Measurements from ENCODE around the gene ARHGEF12. TPM values are rescaled to one million over a fixed set of nuclear protein-coding genes. Genes with fewer than 3 reads are reported as not detected.
A peak's percentile ranks its signal among the peaks of the same experiment; 100 is the strongest.

Gene ARHGEF12
- total RNA-seq, 2 donors from 2014 or later, result 12.9 to 21.5 TPM

GRCh38 chr11:120511116-120511819, 175.1 kb downstream of the ARHGEF12 start, which contains the start of gene GRIK4:
GRIK4 (plus strand) TSS chr11:120511748; CDS start chr11:120660319, 148,571 bp downstream.
- Mint-ChIP-seq H3K9me3 (no peaks in the 10 kb centered on the region), H3K4me1 (peaks cover 5% of the 10 kb centered on the region), H3K27ac (no peak within 1 kb of the TSS), H3K4me3 (no peak within 1 kb of the TSS), H3K36me3 (ENCODE audit: low read depth) (no peaks in the 10 kb centered on the region), H3K27me3 (peaks cover 69% of the 10 kb centered on the region)
- peak; percentile 88 for ATAC-seq (replicated peaks)

DNA sequence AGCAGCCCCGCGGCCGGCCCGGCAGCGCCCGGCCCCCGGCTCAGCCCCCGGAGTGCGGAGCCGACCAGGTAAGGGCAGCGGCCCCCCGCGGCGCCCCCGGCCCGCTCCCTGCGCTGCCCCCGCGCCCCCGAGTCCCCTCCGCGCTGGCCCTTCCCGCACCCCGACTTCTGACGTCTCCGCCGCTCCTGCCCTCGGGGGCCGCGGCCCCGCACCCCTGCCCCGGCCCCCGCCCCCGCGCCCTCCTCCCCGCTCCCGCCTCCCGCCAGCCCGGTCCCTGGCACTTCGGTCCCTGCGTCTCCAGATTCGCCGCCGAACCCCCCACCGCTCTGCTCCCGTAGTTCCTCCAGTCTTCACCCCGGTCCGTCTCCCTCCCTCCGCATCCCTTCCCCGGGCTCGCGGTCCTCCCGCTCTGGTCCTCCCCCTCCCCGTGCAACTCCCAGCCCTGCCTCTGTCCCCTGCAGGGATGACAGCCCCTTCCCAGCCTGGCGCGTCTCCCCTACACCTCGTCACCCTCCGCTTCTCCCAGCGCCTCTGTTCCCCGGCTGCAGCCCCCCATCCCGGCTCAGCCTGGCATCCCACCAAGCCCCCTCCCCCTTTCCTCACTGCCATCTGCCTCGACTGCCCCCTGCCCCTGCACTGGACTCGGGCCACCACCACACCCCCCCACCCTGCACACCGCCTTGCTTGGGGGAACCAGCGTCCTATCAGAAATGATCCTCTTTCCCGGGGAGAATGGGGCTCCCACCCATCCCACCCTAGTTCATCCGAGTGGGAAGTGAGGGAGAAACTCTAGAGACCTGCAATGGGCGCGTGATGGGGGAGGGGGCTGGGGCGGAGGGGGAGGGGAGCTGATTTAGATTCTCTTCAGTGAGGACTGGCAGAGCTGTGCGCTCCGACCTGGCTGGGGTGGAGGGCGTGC, 175.9 kb downstream of the ARHGEF12 start:
- Mint-ChIP-seq H3K27ac (no peak overlapping the region), H3K36me3 (ENCODE audit: low read depth) (no peaks in the 10 kb centered on the region), H3K9me3 (no peaks in the 10 kb centered on the region), H3K4me3 (no peak overlapping the region), H3K27me3 (peaks cover 65% of the 10 kb centered on the region), H3K4me1 (peaks cover 5% of the 10 kb centered on the region)
- ATAC-seq (replicated peaks), result no peak

GRCh38 chr11:120512739-120513435, 176.7 kb downstream of the ARHGEF12 start:
- no peak overlapping the region for H3K27ac Mint-ChIP-seq
- H3K27me3 Mint-ChIP-seq, result peaks cover 68% of the 10 kb centered on the region
- no peak for ATAC-seq (replicated peaks)
- no peaks in the 10 kb centered on the region for H3K9me3 Mint-ChIP-seq
- H3K4me1 Mint-ChIP-seq, result peaks cover 5% of the 10 kb centered on the region
- no peaks in the 10 kb centered on the region for H3K36me3 Mint-ChIP-seq (ENCODE audit: low read depth)
- no peak overlapping the region for H3K4me3 Mint-ChIP-seq

- H3K4me1 Mint-ChIP-seq, result peaks cover 5% of the 10 kb centered on the region
- H3K27ac Mint-ChIP-seq, result no peak overlapping the region
- no peak overlapping the region for H3K4me3 Mint-ChIP-seq
- H3K27me3 Mint-ChIP-seq, result peaks cover 62% of the 10 kb centered on the region
- ATAC-seq (replicated peaks), result no peak
- H3K36me3 Mint-ChIP-seq (ENCODE audit: low read depth), result no peaks in the 10 kb centered on the region
- no peaks in the 10 kb centered on the region for H3K9me3 Mint-ChIP-seq
Observed at GRCh38 chr11:120513436-120514315, 177.5 kb downstream of the ARHGEF12 start.

DNA sequence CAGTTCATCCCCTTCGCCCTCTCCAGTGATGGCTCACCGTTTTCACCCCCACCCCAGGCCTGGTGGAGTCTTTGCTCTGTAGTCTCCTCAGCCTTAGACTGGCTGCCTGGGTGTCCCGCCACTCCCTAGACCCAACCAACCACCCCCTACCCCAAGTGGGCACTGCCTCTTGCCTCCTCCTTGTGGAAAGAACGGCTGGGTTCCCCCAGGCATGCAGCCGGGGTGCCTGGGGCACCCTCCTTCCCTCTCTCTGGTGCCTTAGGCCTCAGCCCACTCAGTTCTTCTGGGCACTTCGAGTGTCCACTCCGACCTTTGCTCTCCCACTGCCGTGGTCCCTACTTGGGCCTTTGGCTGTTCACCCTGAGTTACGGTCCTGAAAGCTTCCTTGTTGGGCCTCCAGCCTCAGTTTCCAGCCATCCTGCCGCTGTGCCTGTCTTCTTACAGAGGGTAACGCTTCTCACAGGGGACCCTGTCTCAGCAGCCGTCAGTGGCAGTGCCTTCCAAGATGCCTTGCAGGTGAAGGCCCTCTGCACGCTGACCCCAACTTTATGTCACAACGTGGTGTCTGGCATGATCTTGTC, 178.4 kb downstream of the ARHGEF12 start:
- no peak for ATAC-seq (replicated peaks)
- H3K36me3 Mint-ChIP-seq (ENCODE audit: low read depth), result no peaks in the 10 kb centered on the region
- H3K27ac Mint-ChIP-seq, result no peak overlapping the region
- peaks cover 5% of the 10 kb centered on the region for H3K4me1 Mint-ChIP-seq
- H3K9me3 Mint-ChIP-seq, result no peaks in the 10 kb centered on the region
- peaks cover 54% of the 10 kb centered on the region for H3K27me3 Mint-ChIP-seq
- H3K4me3 Mint-ChIP-seq, result no peak overlapping the region

DNA sequence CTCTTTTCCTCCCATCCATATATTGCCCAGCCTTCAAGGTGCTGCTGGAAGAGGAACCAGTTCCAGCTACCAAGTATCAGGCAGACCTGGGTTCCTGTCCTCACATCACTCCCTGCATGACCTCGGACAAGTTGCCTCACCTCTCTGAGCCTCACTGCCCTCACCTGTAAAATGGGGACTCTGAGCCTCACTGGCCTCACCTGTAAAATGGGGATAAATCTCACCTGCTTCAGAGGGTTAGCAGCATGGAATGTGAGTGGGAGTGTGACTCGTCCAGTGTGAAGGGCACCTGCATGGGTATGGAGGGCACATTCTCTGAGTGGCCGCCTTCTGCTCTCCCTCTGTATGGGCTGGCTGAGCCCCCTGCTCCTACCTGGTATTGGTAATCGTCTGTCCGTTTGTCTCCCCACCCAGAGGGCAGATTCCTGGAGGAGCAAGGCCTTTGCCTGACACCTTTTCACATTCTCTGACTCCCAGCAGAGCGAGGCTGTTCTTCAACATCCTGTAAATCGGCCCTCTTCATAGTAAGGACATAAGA, 179.0 kb downstream of the ARHGEF12 start:
- H3K4me3 Mint-ChIP-seq, result no peak overlapping the region
- no peaks in the 10 kb centered on the region for H3K36me3 Mint-ChIP-seq (ENCODE audit: low read depth)
- no peak overlapping the region for H3K27ac Mint-ChIP-seq
- ATAC-seq (replicated peaks), result no peak
- H3K27me3 Mint-ChIP-seq, result peaks cover 48% of the 10 kb centered on the region
- H3K9me3 Mint-ChIP-seq, result no peaks in the 10 kb centered on the region
- H3K4me1 Mint-ChIP-seq, result peaks cover 5% of the 10 kb centered on the region

DNA sequence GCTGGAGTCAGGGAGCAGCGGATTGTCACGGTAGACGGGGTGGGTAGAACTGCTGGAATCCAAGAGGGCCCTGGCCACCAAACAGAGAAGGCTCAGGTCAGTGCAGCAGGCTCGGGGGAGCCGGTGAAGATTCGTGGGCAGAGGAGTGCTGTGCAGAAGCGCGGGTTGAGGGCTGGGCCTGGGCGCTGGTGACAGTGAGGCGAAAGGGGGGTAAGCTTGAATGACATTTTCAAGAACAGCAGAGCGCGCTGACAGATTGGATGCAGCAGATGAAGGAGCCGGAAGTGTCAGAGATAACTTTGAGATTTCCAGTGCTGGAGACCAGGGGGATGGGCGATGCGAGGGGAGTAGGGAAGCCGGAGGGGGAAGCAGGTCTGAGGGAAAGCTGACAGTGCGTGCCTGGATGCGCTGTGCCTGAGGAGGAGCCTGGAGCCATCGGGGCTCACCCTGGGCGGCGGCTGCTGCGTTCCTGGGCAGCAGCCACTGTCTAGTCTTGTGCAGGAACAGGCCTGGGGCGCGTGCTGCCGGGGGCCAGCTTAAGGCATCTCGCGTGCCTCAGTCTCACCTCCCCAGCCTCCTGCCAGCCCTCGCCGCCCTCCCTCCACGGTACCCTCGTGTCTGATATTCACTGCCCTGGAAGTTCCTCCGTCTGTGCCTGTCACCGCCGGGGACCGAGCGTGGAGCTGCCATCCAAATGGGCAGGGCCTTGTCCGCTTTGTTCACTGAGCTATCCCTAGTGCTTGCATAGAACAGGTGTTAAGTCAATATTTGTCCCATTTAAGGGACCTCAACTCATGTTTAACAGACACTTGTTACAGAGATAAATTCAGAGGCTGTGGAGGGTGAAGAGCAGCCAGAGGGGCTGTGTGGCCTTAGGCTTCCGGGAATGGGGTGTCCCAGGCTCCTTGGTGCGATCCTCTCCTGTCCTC, 180.5 kb downstream of the ARHGEF12 start:
- H3K9me3 Mint-ChIP-seq, result no peaks in the 10 kb centered on the region
- no peak overlapping the region for H3K27ac Mint-ChIP-seq
- H3K4me1 Mint-ChIP-seq, result no peaks in the 10 kb centered on the region
- no peaks in the 10 kb centered on the region for H3K36me3 Mint-ChIP-seq (ENCODE audit: low read depth)
- no peak overlapping the region for H3K4me3 Mint-ChIP-seq
- peaks cover 41% of the 10 kb centered on the region for H3K27me3 Mint-ChIP-seq
- ATAC-seq (replicated peaks), result no peak

DNA sequence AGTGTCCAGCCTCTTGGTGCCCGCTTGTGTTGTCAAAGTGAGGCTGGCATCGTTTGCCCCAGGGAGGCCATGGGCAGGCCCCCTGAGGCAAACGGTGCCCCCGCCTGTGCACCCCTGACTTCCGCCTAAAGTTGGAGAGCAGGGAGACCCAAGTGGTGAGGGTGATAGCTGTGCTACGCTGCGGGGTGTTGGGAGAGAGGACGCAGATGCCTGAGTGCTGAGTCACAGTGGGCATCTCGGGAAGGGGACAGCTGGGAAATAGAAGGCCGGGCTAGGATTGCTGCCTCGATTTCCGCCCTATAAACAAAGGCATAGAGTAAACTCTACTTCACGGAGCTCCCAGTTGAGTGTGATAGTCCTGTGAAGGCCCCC, 181.2 kb downstream of the ARHGEF12 start:
- H3K9me3 Mint-ChIP-seq, result no peaks in the 10 kb centered on the region
- H3K4me3 Mint-ChIP-seq, result no peak overlapping the region
- H3K36me3 Mint-ChIP-seq (ENCODE audit: low read depth), result no peaks in the 10 kb centered on the region
- ATAC-seq (replicated peaks), result no peak
- no peaks in the 10 kb centered on the region for H3K4me1 Mint-ChIP-seq
- no peak overlapping the region for H3K27ac Mint-ChIP-seq
- peaks cover 44% of the 10 kb centered on the region for H3K27me3 Mint-ChIP-seq

DNA sequence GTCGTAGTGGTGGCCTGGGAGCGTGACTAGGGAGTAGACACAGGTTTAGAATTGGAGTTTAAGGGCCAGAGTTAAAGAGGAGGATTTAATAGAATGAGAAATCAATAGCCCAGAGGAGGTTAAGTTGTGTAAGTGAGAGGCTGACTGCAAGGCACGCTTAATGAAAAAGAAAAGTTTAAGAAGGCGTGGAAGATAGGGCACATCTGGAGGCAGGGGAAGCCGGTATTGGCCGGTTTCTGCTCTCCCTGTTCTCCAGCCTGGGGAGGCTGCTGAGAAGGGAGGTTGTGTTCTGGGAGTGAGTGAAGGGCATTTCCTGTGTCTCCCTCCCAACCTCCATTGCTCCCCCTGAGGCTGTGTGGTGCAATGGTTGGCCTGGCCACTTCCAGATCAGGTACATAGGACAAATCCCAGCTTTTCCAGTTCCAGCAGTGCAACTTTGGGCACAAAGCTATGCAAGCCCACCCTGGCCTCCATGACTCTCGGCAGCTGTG, 181.6 kb downstream of the ARHGEF12 start:
- ATAC-seq (replicated peaks), result no peak
- H3K27me3 Mint-ChIP-seq, result peaks cover 44% of the 10 kb centered on the region
- H3K4me1 Mint-ChIP-seq, result no peaks in the 10 kb centered on the region
- H3K4me3 Mint-ChIP-seq, result no peak overlapping the region
- H3K9me3 Mint-ChIP-seq, result no peaks in the 10 kb centered on the region
- H3K36me3 Mint-ChIP-seq (ENCODE audit: low read depth), result no peaks in the 10 kb centered on the region
- no peak overlapping the region for H3K27ac Mint-ChIP-seq

GRCh38 chr11:120518356-120518755, 182.1 kb downstream of the ARHGEF12 start:
- Mint-ChIP-seq H3K9me3 (no peaks in the 10 kb centered on the region), H3K4me1 (no peaks in the 10 kb centered on the region), H3K27me3 (peaks cover 38% of the 10 kb centered on the region), H3K27ac (no peak overlapping the region), H3K36me3 (ENCODE audit: low read depth) (no peaks in the 10 kb centered on the region), H3K4me3 (no peak overlapping the region)
- ATAC-seq (replicated peaks), result no peak

- H3K9me3 Mint-ChIP-seq, result no peaks in the 10 kb centered on the region
- no peak overlapping the region for H3K4me3 Mint-ChIP-seq
- no peaks in the 10 kb centered on the region for H3K4me1 Mint-ChIP-seq
- peaks cover 33% of the 10 kb centered on the region for H3K27me3 Mint-ChIP-seq
- H3K36me3 Mint-ChIP-seq (ENCODE audit: low read depth), result no peaks in the 10 kb centered on the region
- no peak for ATAC-seq (replicated peaks)
- no peak overlapping the region for H3K27ac Mint-ChIP-seq
Observed at GRCh38 chr11:120519474-120519873, 183.3 kb downstream of the ARHGEF12 start.

DNA sequence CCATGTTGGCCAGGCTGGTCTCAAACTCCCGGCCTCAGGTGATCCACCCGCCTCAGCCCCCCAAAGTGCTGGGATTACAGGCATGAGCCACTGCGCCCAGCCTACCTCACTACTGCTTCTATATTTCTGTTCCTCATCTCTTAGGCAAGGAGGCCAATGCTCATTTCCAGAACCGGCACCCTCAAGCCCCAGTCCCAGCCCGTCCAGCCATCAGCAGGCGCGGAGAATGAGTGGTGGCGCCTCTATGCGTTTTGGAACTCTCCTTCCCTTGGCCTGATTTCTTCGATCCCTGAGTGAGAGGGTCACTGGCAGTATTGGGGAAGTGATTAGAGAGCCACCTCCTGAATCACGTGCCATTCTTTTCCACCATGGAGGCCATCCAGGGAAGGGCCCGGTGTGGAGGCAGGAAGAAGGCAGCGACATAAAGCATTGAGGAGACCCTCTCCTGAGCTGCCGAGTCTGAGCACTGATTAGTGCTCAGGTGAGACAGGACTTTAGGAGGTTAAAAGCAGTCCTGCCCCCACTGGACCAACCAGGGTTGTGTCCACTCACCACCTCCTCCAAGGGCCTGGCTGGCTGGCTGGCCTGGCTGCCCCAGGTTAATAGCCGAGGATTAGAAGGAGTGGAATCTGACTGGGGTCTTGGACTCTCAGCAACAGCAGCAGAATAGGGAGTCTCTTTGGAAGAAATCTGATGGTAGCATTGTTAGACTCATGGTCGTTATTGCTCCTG, 184.0 kb downstream of the ARHGEF12 start:
- peaks cover 27% of the 10 kb centered on the region for H3K27me3 Mint-ChIP-seq

More for the DNA sequence above, 184.0 kb downstream of the ARHGEF12 start:
- H3K36me3 Mint-ChIP-seq (ENCODE audit: low read depth), result no peaks in the 10 kb centered on the region
- H3K4me3 Mint-ChIP-seq, result no peak overlapping the region
- no peaks in the 10 kb centered on the region for H3K4me1 Mint-ChIP-seq
- H3K9me3 Mint-ChIP-seq, result no peaks in the 10 kb centered on the region
- H3K27ac Mint-ChIP-seq, result no peak overlapping the region
- ATAC-seq (replicated peaks), result no peak

Data from activated T-helper 17 cell treated with anti-CD3 and anti-CD28 coated beads, Interleukin-2, amount 50 U/mL, for 72 hours (primary cell).